HG03342 (cell line): ENCODE measurements around the gene YWHAE.
"Not testable (repeated sequence)": the region's sequence is repeated elsewhere in the genome, so short reads cannot be mapped to it uniquely, and the experiment has no call there.

Experiments
- ATAC-seq: cut with Tn5 transposase; IDR thresholded peaks from one replicate; pipeline ENCODE4 v1.9.1; 2021; ENCODE audit warnings: mild to moderate bottlenecking, moderate library complexity; ENCODE audit not compliant: unreplicated experiment

Gene YWHAE

DNA sequence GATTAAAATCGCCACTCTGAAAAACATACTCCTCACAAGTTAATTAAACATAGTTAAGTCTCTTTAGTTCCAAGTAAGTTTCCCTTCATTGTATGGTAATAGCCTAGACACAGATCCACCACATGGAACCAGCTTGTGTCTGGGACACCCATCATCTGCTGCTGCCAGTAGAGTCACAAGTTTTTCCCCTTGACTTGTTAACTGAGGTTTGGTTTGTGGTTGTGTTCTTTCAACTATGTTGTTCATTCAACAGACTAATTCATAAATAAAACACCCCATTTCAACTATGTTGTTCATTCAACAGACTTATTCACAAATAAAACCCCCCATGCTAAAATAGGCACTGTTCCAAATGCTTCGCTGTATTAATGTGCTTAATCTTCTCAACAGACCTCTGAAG, 24.4 kb downstream of the YWHAE start:
- no peak for ATAC-seq

GRCh38 chr17:1374431-1375177, 25.4 kb downstream of the YWHAE start:
- ATAC-seq, result no peak

GRCh38 chr17:1373707-1374237, 26.2 kb downstream of the YWHAE start:
- no peak for ATAC-seq

- ATAC-seq, result no peak
These were observed 27.4 kb downstream of the YWHAE start for GRCh38 chr17:1372618-1373017.

DNA sequence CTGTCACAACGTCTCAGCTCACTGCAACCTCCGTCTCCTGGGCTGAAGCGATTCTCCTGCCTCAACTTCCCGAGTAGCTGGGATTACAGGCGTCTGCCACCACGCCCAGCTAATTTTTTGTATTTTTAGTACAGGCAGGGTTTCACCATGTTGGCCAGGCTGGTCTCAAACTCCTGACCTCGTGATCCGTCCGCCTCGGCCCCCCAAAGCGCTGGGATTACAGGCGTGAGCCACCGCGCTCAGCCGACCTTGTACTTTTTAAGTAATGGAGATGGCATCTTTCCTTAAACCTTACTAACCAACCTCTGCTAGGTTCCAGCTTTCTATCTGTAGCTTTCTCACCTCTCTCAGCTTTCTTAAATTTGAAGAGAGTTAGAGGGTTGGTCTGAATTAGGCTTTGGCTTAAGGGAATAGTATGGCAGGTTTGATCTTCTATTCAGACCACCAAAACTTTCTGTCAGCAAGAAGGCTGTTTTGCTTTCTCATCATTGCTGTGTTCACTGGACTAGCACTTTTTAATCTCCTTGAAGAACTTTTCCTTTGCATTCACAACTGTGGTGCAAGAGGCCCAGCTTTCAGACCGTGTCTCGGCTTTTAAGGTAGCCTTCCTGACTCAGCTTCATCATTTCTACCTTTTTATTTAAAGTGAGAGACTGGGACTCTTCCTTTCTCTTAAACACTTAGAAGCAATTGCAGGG, 28.0 kb downstream of the YWHAE start:
- no peak for ATAC-seq

DNA sequence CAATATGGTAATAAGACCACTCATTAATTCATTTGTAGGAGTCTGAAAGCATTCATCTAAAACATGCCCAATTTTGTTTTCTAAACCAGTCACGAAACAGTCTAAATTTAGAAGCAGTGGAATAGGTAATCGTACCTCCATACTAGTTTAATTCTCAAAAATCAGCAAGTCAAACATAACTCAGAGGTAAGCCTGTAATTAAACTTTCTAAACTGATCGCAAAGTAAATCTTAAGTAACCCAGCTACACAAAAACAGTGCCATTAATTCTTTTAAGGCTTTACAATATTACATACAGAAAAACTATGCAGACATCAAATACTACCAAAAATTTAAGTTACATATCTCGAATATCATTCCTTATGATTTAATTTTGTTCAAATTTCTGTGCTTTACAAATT, 31.4 kb downstream of the YWHAE start:
- ATAC-seq, result no peak

- no peak for ATAC-seq
These were observed 32.7 kb downstream of the YWHAE start for GRCh38 chr17:1367351-1367745.

- ATAC-seq, result no peak
These were observed 33.8 kb downstream of the YWHAE start for GRCh38 chr17:1366234-1366633.

GRCh38 chr17:1365445-1366039, 34.5 kb downstream of the YWHAE start:
- ATAC-seq, result no peak

DNA sequence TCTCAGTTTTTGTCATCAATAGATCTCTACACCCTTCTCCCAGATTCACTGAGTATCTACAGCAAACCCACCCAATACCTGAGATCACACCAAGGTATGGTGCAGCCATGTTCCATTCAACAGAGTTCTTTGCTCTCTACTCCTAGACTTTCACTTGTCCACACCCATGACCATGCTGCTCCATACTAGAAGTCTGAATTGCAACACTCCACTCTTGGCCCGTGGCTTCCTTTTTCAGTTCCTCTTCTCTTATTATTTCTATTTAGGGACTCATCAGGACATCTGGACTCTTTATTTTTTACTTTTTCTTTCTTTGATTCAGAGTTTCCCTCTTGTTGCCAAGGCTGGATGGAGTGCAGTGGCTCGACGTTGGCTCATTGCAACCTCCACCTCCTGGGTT, 37.1 kb downstream of the YWHAE start:
- no peak for ATAC-seq

DNA sequence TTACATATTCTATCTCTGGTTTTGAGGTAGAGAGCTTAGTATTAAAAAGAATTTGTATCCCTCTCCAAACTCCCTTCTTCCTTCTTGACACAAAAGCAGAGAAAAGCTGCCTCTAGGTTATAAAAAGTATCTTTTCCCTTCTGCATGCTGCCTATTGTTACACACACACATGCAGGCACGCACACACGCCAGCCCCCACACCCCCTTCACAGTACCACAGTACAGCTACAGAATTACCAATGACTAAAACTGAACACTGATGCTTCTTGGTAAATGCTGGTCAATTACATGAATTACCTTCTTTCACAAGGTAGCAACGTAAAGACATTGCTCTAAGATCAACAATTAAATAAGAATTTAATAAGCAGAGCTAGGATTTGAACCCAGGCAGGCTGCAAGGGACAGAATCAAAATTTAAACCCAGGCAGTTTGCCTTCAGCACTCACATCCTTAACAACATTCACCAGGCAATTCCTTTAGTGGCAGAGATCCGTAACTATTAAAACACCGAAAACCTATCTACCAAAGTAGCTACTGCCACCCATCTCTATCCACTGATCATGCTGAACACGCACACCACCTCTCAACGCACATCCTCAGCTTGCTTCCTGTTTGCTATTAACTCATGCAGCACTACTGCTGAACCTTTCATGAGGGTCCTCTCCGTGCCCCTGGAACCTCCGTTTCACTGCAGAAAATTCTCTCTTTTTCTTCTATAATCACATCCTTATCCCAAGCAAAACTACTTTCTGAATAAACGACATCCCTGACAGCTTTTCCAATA, 37.8 kb downstream of the YWHAE start:
- no peak for ATAC-seq

- ATAC-seq, result no peak
These were observed 39.0 kb downstream of the YWHAE start for GRCh38 chr17:1360975-1361374.

DNA sequence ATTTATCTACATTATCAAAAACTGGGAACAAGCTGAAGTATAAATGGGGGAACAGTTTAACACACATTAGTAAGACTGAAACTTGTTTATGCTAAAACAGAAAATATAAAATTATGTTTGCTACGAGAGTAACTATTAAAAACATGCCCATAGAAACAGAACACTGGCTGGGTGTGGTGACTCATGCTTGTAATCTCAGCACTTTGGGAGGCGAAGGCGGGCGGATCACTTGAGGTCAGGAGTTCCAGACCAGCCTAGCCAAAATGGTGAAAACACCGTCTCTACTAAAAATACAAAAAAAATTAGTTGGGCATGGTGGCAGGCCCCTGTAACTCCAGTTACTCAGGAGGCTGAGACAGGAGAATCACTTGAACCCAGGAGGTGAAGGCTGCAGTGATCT, 39.7 kb downstream of the YWHAE start:
- ATAC-seq, result not testable (repeated sequence)

DNA sequence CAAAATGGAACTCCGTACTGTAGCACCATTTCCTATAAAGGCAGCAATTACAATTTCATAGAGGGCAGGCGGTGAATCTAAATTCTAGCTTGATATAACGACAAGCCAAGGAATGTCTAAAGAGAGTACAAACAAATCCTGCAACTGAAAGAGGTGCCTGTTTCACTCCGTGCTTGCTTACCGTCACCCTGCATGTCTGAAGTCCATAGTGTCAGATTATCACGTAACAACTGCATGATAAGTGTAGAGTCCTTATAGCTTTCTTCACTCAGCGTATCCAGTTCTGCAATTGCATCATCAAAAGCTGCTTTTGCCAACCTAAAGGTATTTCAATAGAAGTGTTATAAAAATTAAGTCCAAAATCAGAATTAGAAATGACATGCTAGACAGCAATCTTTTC, 46.0 kb downstream of the YWHAE start:
- ATAC-seq, result no peak

- not testable (repeated sequence) for ATAC-seq
These were observed 47.5 kb downstream of the YWHAE start for GRCh38 chr17:1352530-1352929.

DNA sequence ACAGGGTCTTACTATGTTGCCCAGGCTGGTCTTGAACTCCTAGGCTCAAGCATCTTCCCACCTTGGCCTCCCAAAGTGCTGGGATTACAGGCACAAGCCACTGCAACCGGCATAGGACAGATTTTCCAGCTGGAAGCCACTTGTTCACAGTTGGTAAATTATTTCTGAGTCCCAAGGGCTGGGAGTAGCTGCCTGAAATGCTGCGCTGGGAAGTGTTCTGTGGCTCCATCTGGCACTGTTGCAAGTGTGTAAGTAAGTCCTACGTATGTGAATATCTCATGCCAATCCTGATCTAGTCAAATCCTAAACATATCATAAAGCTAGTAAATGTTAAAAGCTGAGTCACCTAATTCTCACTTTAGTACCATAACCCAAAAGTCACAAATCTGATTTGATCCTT, 48.1 kb downstream of the YWHAE start:
- no peak for ATAC-seq

DNA sequence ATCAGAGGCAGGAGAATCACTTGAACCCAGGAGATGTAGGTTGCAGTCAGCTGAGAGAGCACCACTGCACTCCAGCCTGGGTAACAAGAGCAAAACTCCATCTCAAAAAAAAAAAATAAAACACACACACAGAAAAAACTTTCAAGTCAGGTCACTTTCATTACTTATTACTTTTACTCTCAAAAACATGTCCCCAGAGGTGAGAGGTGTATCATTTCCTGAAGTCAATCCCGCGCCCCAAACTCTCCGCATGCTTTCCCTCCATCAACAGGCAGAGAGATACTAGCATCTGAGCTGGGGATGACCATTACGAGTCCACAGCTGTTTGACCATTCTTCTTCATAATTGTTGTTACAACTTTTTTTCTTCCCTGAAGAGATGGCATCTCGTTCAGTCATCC, 48.7 kb downstream of the YWHAE start:
- ATAC-seq, result no peak

DNA sequence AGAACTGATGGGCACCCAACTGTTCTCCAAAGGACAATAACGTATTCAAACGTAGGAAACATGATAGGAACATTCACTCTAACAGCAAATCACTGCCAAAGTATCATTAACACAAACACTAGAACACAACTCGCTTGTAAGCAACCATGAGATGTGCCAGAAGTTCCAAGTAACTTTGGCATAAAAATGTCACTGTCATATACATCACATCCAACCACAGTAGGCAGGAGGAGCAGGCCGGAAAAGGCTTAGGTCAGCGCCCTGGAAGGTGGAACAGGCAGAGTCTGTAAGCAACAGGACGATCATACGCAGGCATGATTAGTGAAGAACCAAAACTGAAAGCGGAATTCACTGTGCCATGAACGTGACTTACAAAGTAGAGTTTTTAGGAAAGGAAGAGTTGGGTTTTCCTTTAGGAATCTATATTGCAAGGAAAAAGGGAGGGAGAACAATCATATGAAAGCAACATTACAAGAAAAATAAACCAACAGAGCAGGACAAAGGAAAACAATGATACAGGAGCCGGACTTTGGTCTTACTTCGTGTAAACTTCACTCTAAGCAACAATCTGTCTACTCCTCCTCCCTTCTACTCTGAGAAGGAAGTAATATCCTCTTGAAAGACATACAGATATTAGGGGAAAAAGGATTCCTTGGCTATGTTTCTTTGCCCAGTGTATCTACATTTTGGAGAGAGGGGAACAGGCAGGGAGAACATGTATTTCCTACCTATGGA, 52.3 kb downstream of the YWHAE start:
- ATAC-seq, result no peak

- no peak for ATAC-seq
These were observed 55.5 kb downstream of the YWHAE start for GRCh38 chr17:1344521-1344920.

- ATAC-seq, result no peak
These were observed 56.5 kb downstream of the YWHAE start for GRCh38 chr17:1343554-1343953.

GRCh38 chr17:1340371-1340770, 59.7 kb downstream of the YWHAE start:
- no peak for ATAC-seq
